HL-60/S4 treated with phorbol 12-myristate 13-acetate at 8.2 ng/mL for 4 days and 3 days (cell line): Measurements from ENCODE around the gene SPACA7.

Experiments
- in situ Hi-C: fragments of 300-500 bp; cut with MboI; formaldehyde crosslinking; loops from 2 replicates; pipeline ENCODE4 v1.15.0; 2022; ENCODE audit warnings: low sequenced_read_pairs

SPACA7 gene, protein sequence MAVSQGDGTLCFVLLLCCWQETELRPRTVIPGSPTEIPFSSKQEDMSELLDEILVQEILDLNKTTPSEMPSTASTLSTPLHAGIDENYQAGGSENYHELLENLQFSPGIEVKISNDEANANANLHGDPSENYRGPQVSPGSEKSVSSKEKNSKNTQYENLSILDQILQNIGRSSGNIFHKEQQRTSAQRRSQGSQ

GRCh38 chr13:112376050-112376681 is at the start of gene SPACA7:
TSS of gene SPACA7 (plus strand) at chr13:112376355. CDS start at chr13:112376386, 31 bp downstream.
- in situ Hi-C loops = no loop called here

- in situ Hi-C loops = no loop called here
Measured at GRCh38 chr13:112326821-112327370, 49.3 kb upstream of the SPACA7 start.

- in situ Hi-C loops = no loop called here
Measured at GRCh38 chr13:112328936-112329335, 47.2 kb upstream of the SPACA7 start.

DNA sequence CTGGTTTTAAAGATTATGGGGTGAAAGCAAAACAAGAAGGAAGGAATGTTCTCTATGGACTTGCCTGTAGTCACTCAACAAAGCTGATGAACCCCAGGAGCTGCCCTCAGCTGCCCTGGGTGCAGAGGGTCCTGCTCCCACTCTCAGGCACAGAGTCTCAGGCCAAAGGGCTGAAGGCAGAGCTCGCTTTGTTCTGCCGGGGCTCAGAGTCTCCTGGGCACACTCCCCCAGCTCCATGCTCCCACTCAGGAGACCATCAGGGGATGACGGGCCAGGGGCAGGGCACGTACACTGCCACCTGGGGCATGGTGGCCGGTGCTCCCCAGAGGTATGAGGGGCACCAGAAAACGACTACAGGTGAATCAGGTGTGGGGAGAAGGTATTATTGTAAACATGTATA is 46.8 kb upstream of the SPACA7 start:
- in situ Hi-C loops = no loop called here

DNA sequence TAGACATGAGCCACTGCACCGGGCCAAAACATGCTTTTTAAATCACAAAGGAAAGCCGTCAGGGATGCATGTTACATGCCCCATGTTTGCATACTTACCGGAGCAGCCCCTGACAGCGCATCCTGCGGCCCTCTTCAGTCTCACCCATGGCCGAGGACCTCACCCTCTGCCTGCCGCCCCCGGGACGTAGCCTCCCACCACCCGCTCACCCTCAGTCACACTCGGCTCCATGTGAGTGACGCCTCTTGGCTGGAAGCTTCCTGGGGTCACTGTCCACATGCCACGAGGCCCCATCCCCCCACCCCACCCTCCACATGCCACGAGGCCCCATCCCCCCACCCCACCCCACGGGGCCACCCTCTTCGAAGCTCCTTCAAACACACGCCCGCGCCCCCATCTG is 46.1 kb upstream of the SPACA7 start:
- in situ Hi-C loops = no loop called here

- in situ Hi-C loops = no loop called here
Measured at GRCh38 chr13:112330479-112331381, 45.4 kb upstream of the SPACA7 start.

DNA sequence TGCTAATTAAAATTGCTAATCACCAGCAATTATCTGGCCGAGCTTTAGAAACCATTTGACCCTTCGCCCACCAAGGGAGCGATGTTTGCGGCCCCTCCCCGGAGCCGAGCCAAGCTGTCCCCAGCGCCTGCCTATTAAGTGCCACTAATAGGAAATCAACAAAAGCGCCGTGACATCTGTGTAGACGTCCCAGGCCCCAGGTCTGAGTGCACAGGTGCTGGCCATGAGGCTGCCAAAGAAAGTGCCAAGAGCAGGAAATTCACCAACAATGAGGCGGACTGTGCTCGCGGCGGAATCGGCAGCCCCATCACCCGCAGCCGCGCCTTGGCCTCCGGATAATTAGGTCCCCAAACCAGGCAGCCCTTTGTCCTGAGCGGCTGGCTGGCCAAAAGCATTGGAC is 44.5 kb upstream of the SPACA7 start:
- in situ Hi-C loops = no loop called here

GRCh38 chr13:112332727-112333126 is 43.4 kb upstream of the SPACA7 start:
- in situ Hi-C loops = no loop called here

DNA sequence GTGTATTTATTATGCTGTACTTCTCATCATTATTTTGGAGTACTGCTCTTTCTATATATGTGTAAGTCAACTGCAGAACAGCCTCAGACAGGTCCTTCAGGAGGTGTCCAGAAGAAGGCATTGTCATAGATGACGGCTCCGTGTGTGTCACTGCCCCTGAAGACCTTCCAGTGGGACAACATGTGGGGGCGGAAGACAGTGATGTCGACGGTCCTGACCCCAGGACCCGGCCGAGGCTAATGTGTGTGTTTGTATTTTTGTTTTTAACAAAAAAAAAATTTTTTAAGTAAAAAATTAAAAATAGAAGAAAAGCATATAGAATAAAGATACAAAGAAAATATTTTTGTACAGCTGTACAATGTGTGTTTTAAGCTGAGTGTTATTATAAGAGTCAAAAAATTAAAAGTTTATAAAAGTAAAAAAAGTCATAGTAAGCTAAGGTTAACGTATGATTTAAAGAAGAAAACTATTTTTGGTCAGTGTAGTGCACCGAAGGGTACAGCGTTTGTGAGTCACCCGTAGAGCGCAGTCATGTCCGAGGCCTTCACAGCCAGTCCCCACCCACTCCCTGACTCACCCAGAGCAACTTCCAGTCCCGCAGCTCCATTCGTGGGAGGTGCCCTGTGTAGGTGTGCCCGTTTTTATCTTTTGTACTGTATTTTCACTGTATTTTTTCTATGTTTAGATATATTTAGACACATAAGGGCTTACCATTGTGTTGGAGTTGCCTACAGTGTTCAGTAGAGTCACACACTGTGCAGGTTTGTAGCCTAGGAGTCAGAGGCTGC is 42.2 kb upstream of the SPACA7 start:
- in situ Hi-C loops = no loop called here

GRCh38 chr13:112335135-112335534 is 41.0 kb upstream of the SPACA7 start:
- in situ Hi-C loops = no loop called here

- in situ Hi-C loops = no loop called here
Measured at GRCh38 chr13:112341446-112341845, 34.7 kb upstream of the SPACA7 start.

GRCh38 chr13:112341976-112342735 is 34.0 kb upstream of the SPACA7 start:
- in situ Hi-C loops = no loop called here

- in situ Hi-C loops = no loop called here
Measured at GRCh38 chr13:112342841-112343361, 33.3 kb upstream of the SPACA7 start.

- in situ Hi-C loops = no loop called here
Measured at GRCh38 chr13:112343591-112343990, 32.6 kb upstream of the SPACA7 start.

DNA sequence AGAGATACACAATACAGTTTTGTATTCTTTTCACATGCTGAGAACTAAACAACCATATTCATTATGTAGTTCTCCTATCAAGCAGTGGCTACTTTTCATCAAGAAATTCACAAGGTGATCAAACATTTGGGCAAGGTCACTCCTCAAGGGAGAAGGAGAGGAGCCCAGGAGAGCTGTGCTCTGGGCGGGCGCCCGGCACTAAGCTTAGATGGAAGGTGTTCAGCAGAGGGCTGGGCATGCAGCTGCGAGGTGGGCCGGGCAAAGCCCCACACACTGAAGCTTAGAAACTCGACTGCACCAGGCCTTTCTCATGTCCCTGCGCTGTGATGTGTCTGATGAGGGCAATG is 30.4 kb upstream of the SPACA7 start:
- in situ Hi-C loops = no loop called here

- in situ Hi-C loops = no loop called here
Measured at GRCh38 chr13:112346173-112346898, 29.8 kb upstream of the SPACA7 start.

GRCh38 chr13:112346899-112347229 is 29.3 kb upstream of the SPACA7 start:
- in situ Hi-C loops = no loop called here

DNA sequence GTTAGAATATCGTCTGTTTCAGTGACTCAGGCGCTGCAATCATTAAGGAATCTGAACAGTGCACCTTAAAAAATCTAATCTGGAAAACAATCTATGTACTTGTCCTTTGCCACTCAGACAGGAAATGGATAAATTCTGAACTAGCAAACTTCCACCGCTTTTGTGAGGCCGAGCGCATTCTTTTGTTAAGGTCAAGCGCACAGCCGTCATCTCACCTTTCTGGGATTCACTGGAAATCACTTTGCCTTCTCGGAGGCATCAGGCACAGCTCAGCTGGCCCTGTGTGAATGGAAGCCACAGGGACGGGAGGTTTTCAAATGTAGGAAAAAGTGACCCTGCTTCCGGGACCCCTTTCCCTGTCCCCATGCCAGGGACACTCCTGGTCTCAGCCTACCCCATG is 28.2 kb upstream of the SPACA7 start:
- in situ Hi-C loops = no loop called here

GRCh38 chr13:112348642-112349345 is 27.4 kb upstream of the SPACA7 start:
- in situ Hi-C loops = no loop called here
